ENCODE data around the gene VBP1.
"Not testable (repeated sequence)": the region's sequence is repeated elsewhere in the genome, so short reads cannot be mapped to it uniquely, and the experiment has no call there.

VBP1 gene

GRCh38 chrX:155266439-155266838 is 50.2 kb downstream of the VBP1 start:
- DNase-seq, result no peak

DNA sequence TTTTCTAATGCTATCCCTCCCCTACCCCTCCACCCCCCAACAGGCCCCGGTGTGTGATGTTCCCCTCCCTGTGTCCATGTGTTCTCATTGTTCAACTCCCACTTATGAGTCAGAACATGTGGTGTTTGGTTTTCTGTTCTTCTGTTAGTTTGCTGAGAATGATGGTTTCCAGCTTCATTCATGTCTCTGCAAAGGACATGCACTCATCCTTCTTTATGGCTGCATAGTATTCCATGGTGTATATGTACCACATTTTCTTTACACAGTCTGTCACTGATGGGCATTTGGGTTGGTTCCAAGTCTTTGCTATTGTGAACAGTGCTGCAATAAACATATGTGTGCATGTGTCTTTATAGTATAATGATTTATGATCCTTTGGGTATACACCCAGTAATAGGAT is 51.7 kb downstream of the VBP1 start:
- DNase-seq, result not testable (repeated sequence)

DNA sequence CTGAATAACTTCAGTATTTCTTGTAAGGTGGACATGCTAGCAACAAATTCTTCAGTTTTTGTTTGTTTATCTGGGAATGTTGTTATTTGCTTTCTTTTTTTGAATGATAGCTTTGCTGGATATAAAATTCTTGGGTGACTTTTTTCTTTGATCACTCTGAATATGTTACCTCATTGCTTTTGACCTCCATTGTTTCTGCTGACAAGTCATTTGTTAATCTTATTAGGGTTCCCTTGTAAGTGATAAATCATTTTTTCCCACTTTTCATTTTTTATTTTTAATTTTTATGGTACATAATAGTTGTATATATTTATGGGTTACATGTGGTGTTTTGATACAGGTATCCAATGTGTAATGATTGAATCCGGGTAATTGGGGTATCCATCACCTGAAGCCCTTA is 54.7 kb downstream of the VBP1 start:
- DNase-seq, result no peak

GRCh38 chrX:155279873-155280272 is 63.6 kb downstream of the VBP1 start:
- DNase-seq, result no peak
